GM19324 (cell line): Measurements from ENCODE around the gene ACOX3.

Experiments used
- ATAC-seq: cut with Tn5 transposase; IDR thresholded peaks from one replicate; pipeline ENCODE4 v1.9.1; 2021; ENCODE audit warnings: mild to moderate bottlenecking, moderate library complexity; ENCODE audit not compliant: unreplicated experiment, low FRiP score

ACOX3 gene

DNA sequence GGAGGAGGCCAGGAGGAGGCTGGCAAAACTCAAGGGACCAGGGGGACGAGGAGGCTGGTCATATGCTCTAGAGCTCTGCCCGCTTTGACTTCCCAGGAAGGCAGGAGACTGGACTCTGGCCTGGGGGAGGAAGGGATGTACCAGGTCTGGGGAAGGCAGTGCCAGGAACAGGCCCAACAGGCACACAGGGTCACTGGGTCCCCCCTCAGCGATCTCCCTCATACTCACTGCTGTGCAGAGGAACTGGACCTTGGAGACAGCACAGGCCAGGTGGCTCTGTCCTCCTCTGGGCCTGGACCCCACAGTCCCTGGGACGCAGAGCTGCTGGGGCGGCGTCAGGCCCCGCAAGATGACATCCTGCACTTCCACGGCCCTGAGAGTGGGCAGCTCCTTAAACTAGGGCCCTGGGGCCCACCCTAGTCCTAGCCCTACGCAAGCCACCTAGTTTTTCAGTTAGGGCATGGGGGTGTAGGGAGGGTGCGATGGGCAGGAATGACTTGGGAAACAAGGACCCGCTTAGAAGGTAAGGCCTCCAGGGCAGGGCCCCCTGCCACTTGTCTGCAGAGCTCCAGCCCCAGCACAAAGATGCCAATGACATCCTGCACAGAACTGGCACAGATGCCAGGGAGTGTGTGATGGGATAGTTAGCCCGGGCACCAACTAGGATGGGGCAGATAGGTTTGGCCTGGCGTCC is 111.5 kb downstream of the ACOX3 start:
- no peak for ATAC-seq

DNA sequence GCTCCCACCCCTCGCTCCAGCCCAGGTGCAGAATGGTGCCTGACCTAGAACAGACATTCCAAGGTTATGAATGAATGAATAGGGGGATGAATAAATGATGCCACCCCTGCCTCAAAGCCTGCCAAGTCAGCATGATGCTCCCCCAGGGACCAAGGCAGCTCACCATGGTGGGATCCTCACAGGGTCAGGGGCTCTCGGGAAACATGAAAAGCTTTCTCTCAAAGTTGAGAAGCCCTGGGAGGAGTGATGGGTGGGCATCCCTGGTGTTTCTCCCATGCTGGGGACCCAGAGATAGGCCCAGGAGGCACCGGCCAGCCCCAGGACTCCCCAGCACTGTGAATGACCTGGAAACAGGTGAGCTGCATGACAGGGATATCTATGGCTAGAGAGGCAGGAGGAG is 112.1 kb downstream of the ACOX3 start:
- ATAC-seq: no peak

DNA sequence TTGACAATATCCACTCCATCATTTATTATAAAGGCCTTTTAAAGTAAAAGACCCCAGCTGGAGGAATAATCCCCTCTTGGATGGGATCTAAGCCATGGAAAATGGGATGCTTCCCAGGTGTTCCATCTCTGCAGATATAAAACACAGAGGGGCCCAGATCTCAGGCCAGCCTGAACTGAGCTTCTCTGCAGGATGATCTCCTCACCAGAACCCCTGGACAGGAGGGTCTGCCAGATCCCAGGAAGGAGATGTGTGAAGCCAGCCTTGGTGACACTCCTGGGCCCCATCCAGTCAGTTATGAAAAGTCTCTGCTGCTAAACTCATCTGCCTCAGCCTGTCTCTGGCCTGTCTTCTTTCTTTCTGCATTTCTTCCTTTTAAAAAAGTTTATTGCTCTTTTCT is 114.3 kb downstream of the ACOX3 start:
- no peak for ATAC-seq

DNA sequence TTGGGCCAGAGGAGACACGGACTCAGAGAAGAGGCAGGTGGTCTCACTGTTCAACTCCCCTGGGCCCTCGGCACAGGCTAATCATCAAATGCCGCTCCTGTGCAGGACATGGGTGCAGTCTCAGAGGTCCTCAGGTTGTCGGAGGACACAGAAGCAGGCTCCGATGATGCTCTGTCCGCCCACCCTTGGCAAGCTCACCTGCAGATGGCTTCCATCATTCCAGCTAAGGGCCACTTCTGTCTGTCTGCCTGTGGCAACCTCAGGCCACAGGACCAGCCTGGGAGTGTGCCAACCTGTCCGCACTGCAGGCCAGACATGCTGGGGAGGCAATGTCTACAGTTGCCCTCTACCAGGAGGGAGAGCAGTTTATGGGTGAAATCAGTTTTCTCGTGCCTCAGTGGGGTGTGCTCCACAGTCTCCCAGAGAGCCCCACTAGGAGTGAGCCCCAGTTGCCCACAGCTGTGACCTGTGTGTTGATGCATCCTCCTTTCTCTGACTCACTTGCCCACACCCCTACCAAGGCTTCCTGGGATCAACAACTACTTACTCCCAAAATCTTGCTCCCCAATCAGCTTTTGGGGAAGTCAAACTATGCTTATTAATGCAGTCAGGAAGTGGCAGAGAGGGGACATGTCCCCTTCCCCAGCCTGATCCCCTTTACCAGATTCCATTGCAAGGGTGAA is 115.1 kb downstream of the ACOX3 start:
- ATAC-seq: no peak

DNA sequence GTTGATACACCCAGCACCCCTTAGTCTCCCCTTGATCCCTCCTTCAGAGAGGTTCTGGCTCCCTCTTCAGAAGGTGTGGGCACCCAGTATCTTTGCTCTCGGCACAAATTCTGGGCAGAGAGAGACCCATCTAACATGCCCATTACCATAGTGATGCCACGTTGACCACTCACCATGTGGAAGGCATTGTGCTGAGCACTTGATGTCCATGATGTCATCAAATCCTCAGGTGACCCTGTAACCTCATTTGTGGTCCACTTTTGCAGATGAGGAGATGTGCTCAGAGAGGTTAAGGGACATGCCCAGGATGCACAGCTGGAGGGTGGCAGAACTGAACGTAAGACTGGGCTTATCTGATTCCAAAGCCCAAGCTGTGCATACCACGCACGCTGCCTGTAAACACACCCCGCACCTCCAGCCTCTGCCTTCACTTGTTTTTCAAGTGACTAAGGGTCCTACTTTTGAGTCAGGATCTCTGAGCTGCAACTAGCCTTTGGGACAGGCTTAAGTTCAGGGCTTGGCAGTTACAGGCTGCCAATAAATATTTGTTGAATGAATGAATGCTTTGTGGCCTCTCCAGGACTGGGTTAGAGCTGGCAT is 115.8 kb downstream of the ACOX3 start:
- no peak for ATAC-seq

DNA sequence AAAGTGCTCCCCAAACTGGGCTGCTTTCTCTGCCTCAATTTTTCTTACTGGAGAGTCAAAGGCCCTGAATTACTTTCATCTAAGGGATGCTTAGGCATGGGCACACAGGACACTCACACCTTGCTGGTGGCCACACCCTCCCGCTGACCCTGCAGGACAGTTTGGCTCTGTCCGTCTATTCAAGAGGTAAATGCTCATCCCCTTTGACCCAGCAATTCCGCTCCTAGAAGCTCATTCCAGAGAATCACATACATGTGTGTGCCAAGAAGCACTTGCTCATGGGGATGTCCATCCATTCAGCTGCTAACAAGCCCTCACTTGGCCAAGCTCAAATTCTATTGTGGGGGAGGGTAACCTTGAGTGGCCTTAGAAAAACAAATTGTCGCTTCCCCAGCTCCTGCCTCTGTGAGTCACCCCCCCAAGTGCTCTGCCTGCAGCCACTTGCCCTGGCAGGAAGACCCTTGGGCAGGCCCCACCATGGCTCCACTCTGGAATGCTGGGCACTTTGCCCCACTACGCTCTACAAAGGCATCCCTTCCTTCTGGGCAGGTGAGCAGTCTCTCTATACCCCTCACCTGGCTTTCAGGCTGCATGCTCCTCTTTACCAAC is 116.5 kb downstream of the ACOX3 start:
- ATAC-seq: no peak

DNA sequence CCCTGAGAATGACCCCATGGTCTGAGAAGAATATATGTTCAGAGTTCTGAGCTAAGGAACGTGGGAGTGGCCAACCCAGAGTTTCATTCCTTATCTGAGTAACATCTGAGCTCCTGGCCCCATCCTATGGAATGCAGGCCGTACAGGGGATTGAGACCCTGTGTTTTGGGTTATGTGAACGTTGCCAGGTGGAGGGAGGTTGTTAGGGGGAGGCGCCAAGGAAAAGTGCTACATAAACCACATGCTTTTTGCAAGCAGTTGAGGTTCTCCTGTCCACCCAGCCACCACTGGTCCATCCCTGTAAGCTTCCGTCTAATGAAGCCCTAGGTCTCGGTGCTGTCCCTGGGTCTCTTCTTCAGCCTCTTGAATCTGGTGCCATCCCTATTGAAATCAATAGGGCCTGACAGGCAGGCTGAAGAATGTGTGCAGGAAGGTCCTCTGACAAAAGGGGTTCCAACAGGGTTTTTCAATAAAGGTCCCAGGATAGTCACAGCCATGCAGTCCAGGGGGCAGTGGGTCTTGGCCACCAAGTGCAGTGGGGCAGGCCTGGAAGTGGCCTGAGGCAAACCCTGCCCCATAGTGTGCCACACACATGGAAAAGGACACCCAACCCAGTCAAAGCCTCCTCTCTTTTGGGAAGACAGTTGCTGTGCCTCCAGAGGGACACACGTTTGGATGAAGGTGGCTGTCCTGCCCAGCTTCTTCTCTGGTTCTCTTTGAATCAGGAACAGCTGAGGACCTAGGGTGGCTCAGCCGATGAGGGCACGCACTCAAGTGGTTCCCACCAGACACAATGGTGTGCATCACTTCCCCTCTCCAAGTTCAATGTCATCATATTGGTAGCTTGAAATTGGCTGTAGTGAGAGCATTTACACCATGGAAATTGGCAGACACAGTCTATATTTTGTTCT is 117.5 kb downstream of the ACOX3 start:
- ATAC-seq: no peak

DNA sequence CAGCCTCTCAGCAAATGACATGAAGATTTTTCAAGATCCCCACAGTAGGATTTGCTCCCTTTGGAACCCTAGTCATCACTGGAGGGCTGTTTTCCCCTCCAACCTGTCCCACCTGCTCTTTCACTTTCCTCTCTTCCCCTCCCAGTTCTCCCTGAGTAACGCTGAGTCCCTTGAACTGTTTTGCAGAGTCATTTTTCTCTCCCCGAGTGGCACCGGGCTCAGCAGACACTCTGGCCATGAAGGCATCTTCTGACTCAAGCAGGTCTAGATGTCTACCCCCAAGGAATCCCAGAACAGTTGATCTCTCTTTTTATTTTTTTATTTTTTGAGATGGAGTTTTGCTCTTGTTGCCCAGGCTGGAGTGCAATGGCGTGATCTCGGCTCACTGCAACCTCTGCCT is 118.8 kb downstream of the ACOX3 start:
- no peak for ATAC-seq

DNA sequence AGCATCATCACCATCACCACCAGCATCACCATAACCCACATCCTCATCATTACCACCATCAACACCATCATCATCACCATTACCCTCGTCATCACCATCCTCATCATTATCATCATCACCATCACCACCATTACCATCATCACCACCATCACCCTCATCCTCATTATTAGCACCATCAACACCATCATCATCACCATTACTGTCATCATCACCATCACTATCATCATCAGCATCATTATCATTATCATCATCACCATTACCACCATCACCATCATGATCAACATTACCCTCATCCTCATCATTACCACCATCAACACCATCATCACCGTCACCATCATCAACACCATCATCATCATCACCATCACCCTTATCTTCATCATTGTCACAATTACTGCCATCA is 119.3 kb downstream of the ACOX3 start:
- ATAC-seq: no peak

DNA sequence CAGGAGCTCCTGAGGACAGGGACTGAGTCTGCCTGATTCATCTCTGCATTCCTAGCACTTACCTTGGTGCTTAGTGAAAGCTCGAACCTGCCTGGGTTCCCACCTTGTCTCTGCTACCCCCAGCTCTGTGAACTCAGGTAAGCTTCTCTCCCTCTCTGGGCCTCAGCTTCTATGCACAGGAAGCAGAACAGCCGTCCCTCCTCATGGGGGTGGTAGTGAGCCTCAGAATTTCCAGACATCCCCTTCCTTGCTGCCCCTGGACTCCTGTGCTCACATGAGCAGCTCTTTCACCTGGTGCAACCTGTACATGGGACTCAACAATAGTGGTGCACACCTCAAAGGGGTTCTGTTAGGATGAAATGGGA is 120.2 kb downstream of the ACOX3 start:
- no peak for ATAC-seq

DNA sequence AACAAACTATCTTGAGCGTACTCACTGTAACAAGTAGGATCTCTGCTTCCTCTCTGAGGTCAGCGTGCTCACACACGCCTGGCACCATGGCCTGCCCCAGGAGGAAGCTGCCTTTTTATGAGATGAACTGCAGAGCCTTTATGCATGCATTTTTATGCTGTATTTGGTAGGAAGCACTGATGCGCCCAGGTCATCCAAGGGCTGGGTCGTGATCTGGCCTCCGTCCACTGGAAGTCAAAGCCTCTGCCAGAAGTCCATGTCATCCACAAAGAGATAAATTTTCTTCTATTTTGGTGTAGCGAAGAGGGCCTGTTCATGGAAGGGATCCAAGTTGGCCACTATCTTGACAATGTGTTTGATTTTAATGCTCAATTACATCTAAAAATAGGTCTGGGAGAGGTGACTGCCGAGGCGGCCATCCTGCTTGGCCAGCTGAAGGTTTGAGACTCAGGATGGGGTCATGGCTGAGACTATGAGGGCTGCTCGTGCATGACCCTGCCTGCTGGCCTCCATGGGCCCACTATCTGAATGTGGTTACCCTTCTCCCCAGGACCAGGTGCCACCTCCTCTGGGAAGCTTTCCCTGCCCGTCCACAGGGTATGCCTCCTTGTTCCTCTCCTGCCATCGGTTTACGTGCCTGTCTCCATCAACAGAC is 120.7 kb downstream of the ACOX3 start:
- ATAC-seq: no peak

DNA sequence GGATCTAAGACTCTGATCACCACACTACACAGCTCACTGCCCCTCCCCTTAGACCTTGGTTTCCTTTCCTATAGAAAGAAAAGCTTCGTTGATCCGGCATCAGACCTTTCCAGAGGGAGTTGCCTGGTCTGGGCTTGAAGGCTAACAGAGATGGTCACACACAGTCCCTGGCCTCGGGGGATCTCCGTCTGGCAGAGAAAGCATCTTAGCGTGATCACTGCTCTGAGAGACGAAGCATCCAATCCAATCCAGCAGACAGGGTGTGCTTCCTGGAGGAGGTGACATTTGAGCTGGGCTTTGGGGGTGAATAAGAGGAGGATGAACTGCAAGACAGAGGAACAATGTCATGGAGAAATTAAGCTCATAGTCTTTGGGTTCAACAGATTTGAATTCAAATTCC is 121.5 kb downstream of the ACOX3 start:
- no peak for ATAC-seq

DNA sequence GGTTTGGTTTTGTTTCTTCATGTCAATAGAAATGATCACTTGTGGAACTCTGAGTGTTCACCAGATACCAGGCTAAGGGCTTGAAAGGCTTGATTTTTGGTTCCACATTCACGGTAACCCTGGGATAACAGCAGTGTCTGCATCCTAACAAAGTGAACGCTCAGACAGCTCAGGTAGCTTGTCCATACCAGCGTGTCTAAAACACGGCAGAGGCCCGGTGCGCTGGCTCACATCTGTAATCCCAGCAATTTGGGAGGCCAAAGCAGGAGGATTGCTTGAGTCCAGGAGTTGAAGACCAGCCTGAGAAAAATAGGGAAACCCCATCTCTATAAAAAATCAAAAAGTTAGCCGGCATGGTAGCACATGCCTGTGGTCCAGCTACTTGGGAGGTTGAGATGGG is 122.0 kb downstream of the ACOX3 start:
- no peak for ATAC-seq

DNA sequence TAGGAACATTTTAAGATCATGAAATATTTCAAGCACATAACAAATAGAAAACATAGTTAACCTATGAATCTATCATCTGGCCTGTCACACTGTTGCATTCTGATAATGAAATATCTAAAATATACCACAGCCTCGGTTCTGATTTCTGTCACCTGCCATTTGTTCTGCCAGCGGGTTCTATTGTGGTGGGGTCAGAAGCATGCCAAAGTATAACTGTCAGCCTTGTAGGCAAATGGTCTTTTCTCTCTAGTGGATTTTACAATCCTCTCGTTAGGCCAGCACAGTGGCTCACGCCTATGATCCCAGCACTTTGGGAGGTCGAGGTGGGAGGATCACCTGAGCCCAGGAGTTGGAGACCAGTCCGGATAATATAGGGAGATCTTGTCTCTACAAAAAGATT is 123.0 kb downstream of the ACOX3 start:
- no peak for ATAC-seq

DNA sequence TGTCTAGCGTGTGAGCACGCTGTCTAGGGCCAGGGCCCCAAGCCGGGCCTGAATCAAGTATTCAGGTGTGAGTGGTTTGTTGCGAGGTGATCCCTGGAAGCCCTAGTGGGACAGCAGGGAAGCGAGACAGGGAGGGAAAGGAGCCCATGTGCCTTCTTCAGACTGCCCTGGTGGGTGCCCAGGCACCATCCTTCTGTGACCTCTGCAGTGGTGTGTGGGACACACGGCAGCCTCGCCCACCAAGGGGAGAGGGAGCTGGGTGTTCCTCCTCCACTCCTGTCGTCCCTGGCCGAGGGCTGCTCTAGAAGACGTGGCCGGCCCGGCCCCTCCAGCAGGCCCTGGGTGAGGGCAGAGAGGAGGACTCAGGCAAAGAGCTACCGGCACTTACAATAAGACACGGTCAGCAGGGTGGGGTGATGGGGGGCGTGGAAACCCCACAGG is 123.6 kb downstream of the ACOX3 start:
- ATAC-seq: no peak
